Body of pancreas (tissue), 4 donors: ENCODE results near the gene LYZL4. TPM values are rescaled to one million over a fixed set of nuclear protein-coding genes. Genes with fewer than 3 reads are reported as not detected.

ENCODE experiments used
- ATAC-seq: fragments of 150-250 bp; one replicate; pipeline ENCODE4 v1.9.1; 2016
- DNase-seq, 4 donors: peaks; one replicate each; pipeline ENCODE4 v3.0.0-alpha.2; 2019
- H3K27ac ChIP-seq, 4 donors: fragments of 200-600 bp; sonication (generic); 1 replicate in 3 of 4; 2 replicates in 1 of 4; pipeline versions ENCODE4 v1.5.1 to v1.6.1; 2016 to 2019; ENCODE audit warnings: mild to moderate bottlenecking in 1 of 4, mixed read lengths in 1 of 4, moderate library complexity in 1 of 4
- H3K27me3 ChIP-seq, 2 donors: fragments of 200-600 bp; sonication (generic); one replicate each; pipeline ENCODE4 v1.6.0; 2016; ENCODE audit warnings: mild to moderate bottlenecking in 1 of 2
- H3K36me3 ChIP-seq, 2 donors: fragments of 200-600 bp; sonication (generic); replicated peaks in 1 of 2; 2 replicates each; pipeline ENCODE4 v1.5.1; 2016; ENCODE audit warnings: low read depth in 2 of 2; ENCODE audit not compliant: insufficient read depth in 1 of 2
- H3K4me1 ChIP-seq: fragments of 200-600 bp; sonication (generic); one replicate; pipeline ENCODE4 v1.6.0; 2016
- H3K4me3 ChIP-seq, 2 donors: fragments of 200-600 bp; sonication (generic); 1 replicate in 1 of 2; 2 replicates in 1 of 2; pipeline ENCODE4 v1.5.1; 2016 to 2019
- H3K9me3 ChIP-seq, 3 donors: fragments of 200-600 bp; sonication (generic); 1 replicate in 2 of 3; 2 replicates in 1 of 3; pipeline ENCODE4 v1.5.1; 2016
- CTCF ChIP-seq, 7 experiments: fragments of 450-650 bp in 4 of 7; fragments of 200-600 bp in 3 of 7; sonication (generic) in 3 of 7; IDR thresholded peaks; one replicate each; pipeline ENCODE4 v1.5.1; 2016 to 2019; ENCODE audit warnings: antibody characterized with exemption in 7 of 7
- POLR2A ChIP-seq, 3 donors: fragments of 450-650 bp; IDR thresholded peaks; one replicate each; pipeline ENCODE4 v1.6.1; 2016; ENCODE audit warnings: antibody characterized with exemption in 3 of 3, mild to moderate bottlenecking in 2 of 3
- WGBS, 2 donors: methylation state at CpG; one replicate each; pipeline ENCODE4 v1.1.5; 2017; 5-methylcytosine and 5-hydroxymethylcytosine counted together
- intact Hi-C: fragments of 100-400 bp; cut with DNase I; formaldehyde crosslinking; loops from one replicate; pipeline ENCODE4 v1.15.1; 2023
- total RNA-seq, 2 donors: library from RNA; depleted of rRNA; stranded (reverse); fragments of >200 nt; gene quantifications; one replicate each; pipeline ENCODE4 v1.1.0, GENCODE V29; 2016

The LYZL4 gene
- total RNA-seq, 2 donors from 2014 or later = not detected

DNA sequence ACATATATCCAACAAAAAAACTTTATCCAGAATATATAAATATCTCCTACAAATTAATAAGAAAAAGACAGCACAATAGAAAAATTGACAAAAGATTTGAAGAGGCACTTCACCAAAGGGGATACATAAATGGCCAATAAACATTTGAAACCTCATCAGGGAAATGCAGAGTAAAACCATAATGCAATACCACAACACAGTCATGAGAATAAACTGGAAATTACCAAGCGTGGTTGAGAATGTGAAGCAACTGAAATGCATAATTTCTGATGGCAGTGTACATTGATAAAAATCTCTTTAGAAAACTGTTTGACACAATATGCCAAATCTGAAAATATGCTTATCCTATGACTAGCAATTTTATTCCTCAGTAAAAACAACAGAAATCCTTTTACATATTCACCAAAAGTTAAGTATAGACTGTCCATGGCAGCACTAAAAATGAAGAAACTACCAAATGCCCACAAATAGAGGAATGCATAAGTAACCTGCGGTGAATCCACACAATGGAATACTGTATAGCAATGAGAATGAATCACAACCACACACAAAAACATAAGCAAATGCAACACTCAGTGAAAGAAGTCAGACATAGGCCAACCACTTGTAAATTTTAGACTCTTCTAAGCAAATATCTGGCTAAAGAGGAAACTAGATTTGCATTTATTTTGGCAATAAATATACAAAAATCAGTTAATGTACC is 7.9 kb downstream of the LYZL4 start:
- TF ChIP-seq POLR2A (IDR thresholded peaks at IDR 0.05) (no peak), CTCF (IDR thresholded peaks at IDR 0.05) (no peak)
- 83 to 93% methylated on average over 2 of the region's 2 CpGs for WGBS, 2 donors
- Histone ChIP-seq H3K36me3 (no peaks in the 10 kb centered on the region), H3K27me3 (no peaks in the 10 kb centered on the region), H3K9me3 (no peaks in the 10 kb centered on the region), H3K4me3 (no peak overlapping the region), H3K4me1 (no peaks in the 10 kb centered on the region), H3K27ac (no peak overlapping the region)
- ATAC-seq (no peak), DNase-seq (no peak)
- intact Hi-C loops = no loop called here

GRCh38 chr3:42398080-42398479 is 12.3 kb downstream of the LYZL4 start:
- no peak for TF ChIP-seq CTCF (IDR thresholded peaks at IDR 0.05)
- no peak for TF ChIP-seq POLR2A (IDR thresholded peaks at IDR 0.05)
- no peak for ATAC-seq
- Histone ChIP-seq H3K4me3 (no peak overlapping the region), H3K27me3 (no peaks in the 10 kb centered on the region), H3K9me3 (no peaks in the 10 kb centered on the region), H3K36me3 (no peaks in the 10 kb centered on the region), H3K4me1 (no peaks in the 10 kb centered on the region), H3K27ac (no peak overlapping the region)
- WGBS, 2 donors = 54 to 80% methylated on average over 3 of the region's 3 CpGs
- DNase-seq = no peak
- intact Hi-C loops = no loop called here

DNA sequence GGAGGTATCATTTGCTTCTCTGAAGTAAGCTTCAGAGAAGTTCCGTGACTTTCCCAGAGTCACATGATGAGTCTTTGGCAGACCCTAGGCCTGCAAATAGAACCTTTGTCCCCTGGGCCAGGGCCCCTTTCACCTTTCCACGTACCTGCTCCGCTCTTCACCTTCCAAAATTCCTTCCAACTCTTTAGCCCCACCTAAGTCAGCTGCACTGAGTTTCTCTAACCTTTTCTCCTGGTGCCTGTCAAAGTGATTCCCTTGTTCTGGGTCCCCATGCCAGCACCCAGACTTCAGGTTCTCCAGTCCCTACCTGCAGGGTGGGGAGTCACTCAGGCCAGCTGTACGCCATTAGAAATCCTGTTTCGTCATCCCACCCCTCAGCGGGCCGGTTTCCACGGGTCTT is 12.8 kb downstream of the LYZL4 start:
- H3K27me3 ChIP-seq = no peaks in the 10 kb centered on the region
- intact Hi-C loops = no loop called here
- H3K9me3 ChIP-seq = no peaks in the 10 kb centered on the region
- no peak for DNase-seq
- ATAC-seq = no peak
- H3K27ac ChIP-seq = no peak overlapping the region
- H3K4me1 ChIP-seq = no peaks in the 10 kb centered on the region
- H3K36me3 ChIP-seq = no peaks in the 10 kb centered on the region
- TF ChIP-seq CTCF (IDR thresholded peaks at IDR 0.05) = no peak
- TF ChIP-seq POLR2A (IDR thresholded peaks at IDR 0.05) = no peak
- no peak overlapping the region for H3K4me3 ChIP-seq
- 85 to 86% methylated on average over 8 of the region's 8 CpGs for WGBS, 2 donors

DNA sequence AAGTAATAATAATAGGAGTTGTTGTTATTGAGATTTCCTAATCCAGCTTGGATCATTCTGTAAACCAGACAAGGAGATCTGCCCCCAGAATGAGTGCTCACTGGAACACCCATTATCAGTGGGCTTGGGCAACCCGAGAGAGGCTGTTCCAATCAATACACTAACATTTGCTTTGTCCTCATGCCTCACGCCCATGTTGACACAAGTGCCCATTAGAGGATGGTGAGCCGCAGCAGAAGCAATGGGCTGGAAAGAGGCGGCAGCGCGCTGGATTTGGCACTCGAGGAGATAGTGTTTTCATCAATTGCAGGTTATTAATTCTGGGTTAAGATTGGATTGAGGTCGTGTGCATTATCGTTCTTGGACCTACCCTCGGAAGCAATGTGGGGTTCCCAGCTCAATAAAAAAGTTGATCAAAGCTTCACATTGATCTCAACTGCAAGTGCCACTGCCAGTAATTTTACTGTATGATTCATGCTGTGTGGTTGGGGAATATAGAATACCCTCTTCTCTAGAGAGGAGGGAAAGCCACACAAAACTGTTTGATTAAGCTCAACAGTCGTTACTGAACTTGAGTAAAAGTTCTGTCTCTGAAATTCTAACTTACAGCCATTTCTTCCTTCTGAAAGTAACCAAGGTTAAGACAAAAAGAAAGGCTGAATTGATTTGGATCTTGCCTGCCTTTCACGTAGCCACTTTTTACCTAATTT is 15.7 kb downstream of the LYZL4 start:
- 24 to 41% methylated on average over 12 of the region's 12 CpGs for WGBS, 2 donors

More for the DNA sequence above, 15.7 kb downstream of the LYZL4 start:
- Histone ChIP-seq H3K4me3 (no peak overlapping the region), H3K9me3 (no peaks in the 10 kb centered on the region), H3K36me3 (no peaks in the 10 kb centered on the region), H3K4me1 (no peaks in the 10 kb centered on the region), H3K27me3 (no peaks in the 10 kb centered on the region), H3K27ac (no peak overlapping the region)
- DNase-seq = peak in 2 of 4 donors; percentile 11 to 20
- ATAC-seq = no peak
- intact Hi-C loops = no loop called here
- TF ChIP-seq CTCF (IDR thresholded peaks at IDR 0.05) = no peak
- TF ChIP-seq POLR2A (IDR thresholded peaks at IDR 0.05) = no peak
